Measurements from ENCODE around the gene FIGN. TPM values are rescaled to one million over a fixed set of nuclear protein-coding genes. Genes with fewer than 3 reads are reported as not detected.

FIGN gene
- total RNA-seq, 1 donor from 2014 or later = 12.1 TPM

DNA sequence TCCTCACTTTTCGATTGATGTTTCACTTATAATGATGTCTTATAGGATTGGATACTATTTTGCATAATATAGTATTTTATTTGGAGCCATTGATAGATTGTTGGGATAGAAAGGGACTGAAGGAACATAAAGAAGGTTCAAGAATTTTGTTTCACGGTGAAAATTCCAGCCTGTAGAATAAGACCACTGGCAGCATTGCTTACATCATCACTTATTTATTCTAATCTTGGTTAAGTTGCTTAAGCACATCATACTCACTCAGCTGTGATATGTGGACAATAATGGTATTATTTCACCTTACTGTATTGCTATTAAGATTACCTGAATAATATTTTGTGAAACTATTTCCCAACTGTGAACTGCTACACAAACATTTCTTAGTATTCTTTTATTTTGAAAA is 118.3 kb downstream of the FIGN start:
- TF ChIP-seq, protein P1, sequence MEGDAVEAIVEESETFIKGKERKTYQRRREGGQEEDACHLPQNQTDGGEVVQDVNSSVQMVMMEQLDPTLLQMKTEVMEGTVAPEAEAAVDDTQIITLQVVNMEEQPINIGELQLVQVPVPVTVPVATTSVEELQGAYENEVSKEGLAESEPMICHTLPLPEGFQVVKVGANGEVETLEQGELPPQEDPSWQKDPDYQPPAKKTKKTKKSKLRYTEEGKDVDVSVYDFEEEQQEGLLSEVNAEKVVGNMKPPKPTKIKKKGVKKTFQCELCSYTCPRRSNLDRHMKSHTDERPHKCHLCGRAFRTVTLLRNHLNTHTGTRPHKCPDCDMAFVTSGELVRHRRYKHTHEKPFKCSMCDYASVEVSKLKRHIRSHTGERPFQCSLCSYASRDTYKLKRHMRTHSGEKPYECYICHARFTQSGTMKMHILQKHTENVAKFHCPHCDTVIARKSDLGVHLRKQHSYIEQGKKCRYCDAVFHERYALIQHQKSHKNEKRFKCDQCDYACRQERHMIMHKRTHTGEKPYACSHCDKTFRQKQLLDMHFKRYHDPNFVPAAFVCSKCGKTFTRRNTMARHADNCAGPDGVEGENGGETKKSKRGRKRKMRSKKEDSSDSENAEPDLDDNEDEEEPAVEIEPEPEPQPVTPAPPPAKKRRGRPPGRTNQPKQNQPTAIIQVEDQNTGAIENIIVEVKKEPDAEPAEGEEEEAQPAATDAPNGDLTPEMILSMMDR (IDR thresholded peaks at IDR 0.05) = no peak
- H3K9me3 Mint-ChIP-seq (ENCODE audit: low read depth) = no peaks in the 10 kb centered on the region
- no peaks in the 10 kb centered on the region for H3K36me3 Mint-ChIP-seq (ENCODE audit: low read depth)
- H3K4me1 Mint-ChIP-seq (ENCODE audit: low read depth) = peaks cover 19% of the 10 kb centered on the region
- H3K4me3 Mint-ChIP-seq (ENCODE audit: unreplicated experiment) = no peak overlapping the region
- no peak overlapping the region for H3K27ac Mint-ChIP-seq (ENCODE audit: unreplicated experiment)
- H3K27me3 Mint-ChIP-seq (ENCODE audit: low read depth) = no peaks in the 10 kb centered on the region
- no peak for DNase-seq (ENCODE audit: low spot score)

DNA sequence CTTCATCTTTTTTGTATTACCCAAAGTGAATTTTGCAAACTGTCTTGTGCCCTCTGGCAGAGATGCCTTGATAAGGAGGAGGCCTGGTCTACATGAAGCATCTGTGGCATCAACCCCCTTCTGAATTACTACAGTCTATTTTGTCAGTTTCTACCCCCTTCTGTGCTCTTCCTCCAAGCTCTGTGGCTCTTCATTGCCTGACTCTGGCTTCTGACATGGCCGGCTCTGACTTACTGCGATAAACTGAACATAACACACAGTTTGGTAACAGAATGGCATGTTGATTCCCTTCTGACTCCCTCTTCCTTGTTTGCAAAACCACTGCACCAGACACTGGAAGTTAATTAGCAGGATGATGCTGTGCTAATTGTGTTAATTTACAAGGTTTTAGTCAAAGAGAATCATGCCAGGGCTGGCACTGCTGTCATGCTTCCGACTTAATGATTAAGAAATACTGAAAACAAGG is 122.5 kb downstream of the FIGN start:
- no peaks in the 10 kb centered on the region for H3K9me3 Mint-ChIP-seq (ENCODE audit: low read depth)
- H3K27ac Mint-ChIP-seq (ENCODE audit: unreplicated experiment) = no peak overlapping the region
- H3K27me3 Mint-ChIP-seq (ENCODE audit: low read depth) = no peaks in the 10 kb centered on the region
- TF ChIP-seq, protein P1 (IDR thresholded peaks at IDR 0.05) = no peak
- H3K4me1 Mint-ChIP-seq (ENCODE audit: low read depth) = peaks cover 10% of the 10 kb centered on the region
- no peak for DNase-seq (ENCODE audit: low spot score)
- H3K4me3 Mint-ChIP-seq (ENCODE audit: unreplicated experiment) = no peak overlapping the region
- H3K36me3 Mint-ChIP-seq (ENCODE audit: low read depth) = peaks cover 20% of the 10 kb centered on the region

- H3K4me3 Mint-ChIP-seq (ENCODE audit: unreplicated experiment) = no peak overlapping the region
- no peaks in the 10 kb centered on the region for H3K27me3 Mint-ChIP-seq (ENCODE audit: low read depth)
- H3K9me3 Mint-ChIP-seq (ENCODE audit: low read depth) = no peaks in the 10 kb centered on the region
- H3K27ac Mint-ChIP-seq (ENCODE audit: unreplicated experiment) = no peak overlapping the region
- peaks cover 10% of the 10 kb centered on the region for H3K4me1 Mint-ChIP-seq (ENCODE audit: low read depth)
- peaks cover 22% of the 10 kb centered on the region for H3K36me3 Mint-ChIP-seq (ENCODE audit: low read depth)
- TF ChIP-seq, protein P1 (IDR thresholded peaks at IDR 0.05) = no peak
- no peak for DNase-seq (ENCODE audit: low spot score)
Measured at GRCh38 chr2:163612332-163612731, 123.5 kb downstream of the FIGN start.

- TF ChIP-seq, protein P1 (IDR thresholded peaks at IDR 0.05) = no peak
Measured at GRCh38 chr2:163611557-163611906, 124.3 kb downstream of the FIGN start.

GRCh38 chr2:163610817-163611556 is 124.8 kb downstream of the FIGN start:
- DNase-seq (ENCODE audit: low spot score) = no peak
- H3K27me3 Mint-ChIP-seq (ENCODE audit: low read depth) = no peaks in the 10 kb centered on the region
- no peak overlapping the region for H3K4me3 Mint-ChIP-seq (ENCODE audit: unreplicated experiment)
- peaks cover 19% of the 10 kb centered on the region for H3K4me1 Mint-ChIP-seq (ENCODE audit: low read depth)
- H3K9me3 Mint-ChIP-seq (ENCODE audit: low read depth) = no peaks in the 10 kb centered on the region
- TF ChIP-seq, protein P1 (IDR thresholded peaks at IDR 0.05) = peak; percentile 54
- peaks cover 22% of the 10 kb centered on the region for H3K36me3 Mint-ChIP-seq (ENCODE audit: low read depth)
- no peak overlapping the region for H3K27ac Mint-ChIP-seq (ENCODE audit: unreplicated experiment)

More at GRCh38 chr2:163611557-163611906, 124.3 kb downstream of the FIGN start:
- no peak for DNase-seq (ENCODE audit: low spot score)
- H3K4me1 Mint-ChIP-seq (ENCODE audit: low read depth) = peaks cover 13% of the 10 kb centered on the region
- no peaks in the 10 kb centered on the region for H3K9me3 Mint-ChIP-seq (ENCODE audit: low read depth)
- H3K27ac Mint-ChIP-seq (ENCODE audit: unreplicated experiment) = no peak overlapping the region
- H3K27me3 Mint-ChIP-seq (ENCODE audit: low read depth) = no peaks in the 10 kb centered on the region
- H3K36me3 Mint-ChIP-seq (ENCODE audit: low read depth) = peaks cover 22% of the 10 kb centered on the region
- no peak overlapping the region for H3K4me3 Mint-ChIP-seq (ENCODE audit: unreplicated experiment)
